Ishikawa (cell line): Measurements from ENCODE around the gene HERC3.

Experiments used
- CEBPB ChIP-seq: IDR thresholded peaks from 2 replicates; pipeline ENCODE4 v1.6.1; 2012
- CREB1 ChIP-seq: IDR thresholded peaks from 2 replicates; pipeline ENCODE4 v1.6.1; 2012; ENCODE audit warnings: low read depth
- EGR1 ChIP-seq: IDR thresholded peaks from 2 replicates; pipeline ENCODE4 v1.6.1; 2012
- EP300 ChIP-seq: IDR thresholded peaks from 2 replicates; pipeline ENCODE4 v1.6.1; 2012; ENCODE audit warnings: borderline replicate concordance
- FOXM1 ChIP-seq: IDR thresholded peaks from 2 replicates; pipeline ENCODE4 v1.6.1; 2012; ENCODE audit warnings: low read depth, borderline replicate concordance
- NFIC ChIP-seq: IDR thresholded peaks from 2 replicates; pipeline ENCODE4 v1.6.1; 2012
- RAD21 ChIP-seq: IDR thresholded peaks from 2 replicates; pipeline ENCODE4 v1.6.1; 2012; ENCODE audit warnings: low read depth
- TCF12 ChIP-seq: IDR thresholded peaks from 2 replicates; pipeline ENCODE4 v1.6.1; 2012; ENCODE audit warnings: low read depth
- TEAD4 ChIP-seq: IDR thresholded peaks from 2 replicates; pipeline ENCODE4 v1.6.1; 2012
- USF1 ChIP-seq: IDR thresholded peaks from 2 replicates; pipeline ENCODE4 v1.6.1; 2012
- ZBTB7A ChIP-seq: IDR thresholded peaks from 2 replicates; pipeline ENCODE4 v1.6.1; 2012; ENCODE audit warnings: low read depth
- TF ChIP-seq, protein P1 (sequence below): IDR thresholded peaks from 2 replicates; pipeline ENCODE4 v1.6.1; 2012; ENCODE audit warnings: low read depth, mild to moderate bottlenecking
- TF ChIP-seq, protein P2 (sequence below): IDR thresholded peaks from 2 replicates; pipeline ENCODE4 v1.6.1; 2012

The HERC3 gene

DNA sequence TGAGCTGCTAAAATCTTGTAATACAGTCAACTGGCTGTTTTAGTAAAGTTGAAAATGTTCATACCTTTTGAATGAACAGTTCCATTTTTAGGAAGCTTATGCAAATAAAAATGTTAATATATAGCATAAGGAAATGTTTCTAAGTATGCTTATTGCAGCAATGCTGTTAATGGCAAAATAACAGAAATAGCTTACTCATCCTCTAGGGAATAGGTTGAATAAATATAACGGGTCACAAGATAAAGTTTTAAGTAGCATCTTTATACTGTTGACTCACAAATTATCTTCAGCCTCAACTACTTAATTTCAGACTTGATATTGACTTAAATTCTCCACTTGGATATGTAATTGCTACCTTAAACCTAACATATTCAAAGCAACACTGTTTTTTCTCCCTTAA is 27.7 kb downstream of the HERC3 start:
- TF ChIP-seq, protein P1, sequence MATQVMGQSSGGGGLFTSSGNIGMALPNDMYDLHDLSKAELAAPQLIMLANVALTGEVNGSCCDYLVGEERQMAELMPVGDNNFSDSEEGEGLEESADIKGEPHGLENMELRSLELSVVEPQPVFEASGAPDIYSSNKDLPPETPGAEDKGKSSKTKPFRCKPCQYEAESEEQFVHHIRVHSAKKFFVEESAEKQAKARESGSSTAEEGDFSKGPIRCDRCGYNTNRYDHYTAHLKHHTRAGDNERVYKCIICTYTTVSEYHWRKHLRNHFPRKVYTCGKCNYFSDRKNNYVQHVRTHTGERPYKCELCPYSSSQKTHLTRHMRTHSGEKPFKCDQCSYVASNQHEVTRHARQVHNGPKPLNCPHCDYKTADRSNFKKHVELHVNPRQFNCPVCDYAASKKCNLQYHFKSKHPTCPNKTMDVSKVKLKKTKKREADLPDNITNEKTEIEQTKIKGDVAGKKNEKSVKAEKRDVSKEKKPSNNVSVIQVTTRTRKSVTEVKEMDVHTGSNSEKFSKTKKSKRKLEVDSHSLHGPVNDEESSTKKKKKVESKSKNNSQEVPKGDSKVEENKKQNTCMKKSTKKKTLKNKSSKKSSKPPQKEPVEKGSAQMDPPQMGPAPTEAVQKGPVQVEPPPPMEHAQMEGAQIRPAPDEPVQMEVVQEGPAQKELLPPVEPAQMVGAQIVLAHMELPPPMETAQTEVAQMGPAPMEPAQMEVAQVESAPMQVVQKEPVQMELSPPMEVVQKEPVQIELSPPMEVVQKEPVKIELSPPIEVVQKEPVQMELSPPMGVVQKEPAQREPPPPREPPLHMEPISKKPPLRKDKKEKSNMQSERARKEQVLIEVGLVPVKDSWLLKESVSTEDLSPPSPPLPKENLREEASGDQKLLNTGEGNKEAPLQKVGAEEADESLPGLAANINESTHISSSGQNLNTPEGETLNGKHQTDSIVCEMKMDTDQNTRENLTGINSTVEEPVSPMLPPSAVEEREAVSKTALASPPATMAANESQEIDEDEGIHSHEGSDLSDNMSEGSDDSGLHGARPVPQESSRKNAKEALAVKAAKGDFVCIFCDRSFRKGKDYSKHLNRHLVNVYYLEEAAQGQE = no peak
- TF ChIP-seq, protein P2, sequence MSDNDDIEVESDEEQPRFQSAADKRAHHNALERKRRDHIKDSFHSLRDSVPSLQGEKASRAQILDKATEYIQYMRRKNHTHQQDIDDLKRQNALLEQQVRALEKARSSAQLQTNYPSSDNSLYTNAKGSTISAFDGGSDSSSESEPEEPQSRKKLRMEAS = no peak
- no peak for TF ChIP-seq FOXM1
- no peak for TF ChIP-seq USF1
- TF ChIP-seq CREB1 = no peak

- TF ChIP-seq FOXM1 (no peak), TCF12 (no peak), ZBTB7A (no peak), NFIC (no peak), CREB1 (no peak), USF1 (no peak), EGR1 (no peak), EP300 (no peak), RAD21 (no peak), CEBPB (no peak)
- TF ChIP-seq, protein P2 = no peak
- TF ChIP-seq, protein P1 = no peak
These were observed 29.6 kb downstream of the HERC3 start for GRCh38 chr4:88621763-88622327.

DNA sequence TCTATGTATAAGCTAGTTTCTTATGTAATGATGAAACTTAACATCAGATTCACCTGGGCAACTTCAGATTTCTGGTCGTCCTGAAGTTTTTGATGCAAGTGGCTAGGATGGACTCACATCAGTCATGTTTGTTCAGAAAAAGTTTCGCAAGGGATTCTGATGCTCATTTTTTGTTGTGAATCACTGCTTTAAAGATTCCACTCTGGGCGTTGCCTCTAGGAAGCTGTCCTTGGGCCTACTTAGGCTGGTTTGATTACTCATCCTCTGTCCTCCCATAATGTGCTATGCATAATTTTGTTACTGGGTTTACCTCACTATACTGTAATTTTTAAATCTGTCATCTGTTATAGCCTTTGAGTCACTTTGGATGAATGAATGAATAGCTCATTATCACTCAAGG is 30.8 kb downstream of the HERC3 start:
- no peak for TF ChIP-seq FOXM1

GRCh38 chr4:88628746-88629145 is 36.5 kb downstream of the HERC3 start:
- TF ChIP-seq EP300 (no peak), NFIC (no peak), RAD21 (no peak), USF1 (no peak), CREB1 (no peak), TCF12 (no peak), TEAD4 (no peak)
- TF ChIP-seq, protein P2 = no peak
- TF ChIP-seq, protein P1 = no peak

DNA sequence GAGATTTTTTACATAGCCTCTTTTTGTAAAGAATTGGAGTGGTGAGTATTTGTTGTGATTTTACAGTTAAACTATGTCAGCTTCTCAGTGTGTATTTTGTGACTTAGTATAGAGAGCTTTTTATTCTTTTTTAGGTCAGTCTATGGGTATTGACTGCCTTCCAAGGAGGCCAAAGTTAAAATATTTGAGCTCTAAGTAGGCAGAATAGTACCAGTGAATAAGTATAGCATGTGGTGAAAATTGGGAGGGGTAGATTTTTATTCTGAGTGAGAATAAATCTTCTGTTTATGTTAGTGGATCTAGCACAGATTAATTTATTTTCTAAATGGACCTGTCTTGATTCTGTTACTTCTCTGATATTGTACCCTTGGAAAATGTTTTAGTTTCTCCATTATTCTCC is 37.5 kb downstream of the HERC3 start:
- TF ChIP-seq EP300 (no peak), TEAD4 (no peak), TCF12 (no peak), CEBPB (no peak), RAD21 (no peak), EGR1 (no peak), NFIC (no peak), CREB1 (no peak)
- TF ChIP-seq, protein P1 = no peak
